Gastrocnemius medialis (tissue), 4 donors: ENCODE results near the gene VPREB3.

Experiments used
- CTCF ChIP-seq, 5 experiments: fragments of 450-650 bp in 3 of 5; fragments of 200-600 bp in 2 of 5; sonication (generic) in 2 of 5; IDR thresholded peaks in 4 of 5; conservative IDR thresholded peaks in 1 of 5; 1 replicate in 4 of 5; 2 replicates in 1 of 5; pipeline ENCODE4 v1.5.1; 2016 to 2019; ENCODE audit warnings: antibody characterized with exemption in 5 of 5, mild to moderate bottlenecking in 3 of 5, moderate library complexity in 3 of 5
- POLR2A ChIP-seq, 2 donors: fragments of 450-650 bp; IDR thresholded peaks; one replicate each; pipeline ENCODE4 v1.6.1; 2017; ENCODE audit warnings: antibody characterized with exemption in 2 of 2, mild to moderate bottlenecking in 2 of 2, moderate library complexity in 2 of 2

GRCh38 chr22:23704062-23704461 lies 50.2 kb downstream of the VPREB3 start:
- TF ChIP-seq CTCF (IDR thresholded peaks at IDR 0.05 in 4 of 5, conservative IDR thresholded peaks at IDR 0.05 in 1 of 5) (no peak), POLR2A (IDR thresholded peaks at IDR 0.05) (no peak)
